Fibroblast of upper back skin (primary cell): Measurements from ENCODE around the gene TAF4.

Experiments used
- DNase-seq: peaks from one replicate; pipeline ENCODE4 v3.0.0-alpha.2; 2013

Gene TAF4

DNA sequence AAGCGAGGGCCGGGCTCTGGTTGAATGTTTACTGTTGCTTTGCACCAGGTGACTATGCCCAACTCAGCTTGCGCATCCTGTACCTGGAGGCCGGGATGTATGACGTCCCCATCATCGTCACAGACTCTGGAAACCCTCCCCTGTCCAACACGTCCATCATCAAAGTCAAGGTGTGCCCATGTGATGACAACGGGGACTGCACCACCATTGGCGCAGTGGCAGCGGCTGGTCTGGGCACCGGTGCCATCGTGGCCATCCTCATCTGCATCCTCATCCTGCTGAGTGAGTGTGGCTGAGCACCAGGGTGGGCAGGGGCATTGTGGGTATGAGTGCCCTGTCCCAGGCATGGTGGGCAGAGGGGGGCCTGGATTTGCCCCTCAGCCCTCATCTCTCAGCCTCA is 136.1 kb downstream of the TAF4 start:
- DNase-seq: no peak

- DNase-seq: no peak
Measured at GRCh38 chr20:61927826-61928541, 137.7 kb downstream of the TAF4 start.

- no peak for DNase-seq
Measured at GRCh38 chr20:61927193-61927825, 138.4 kb downstream of the TAF4 start.

DNA sequence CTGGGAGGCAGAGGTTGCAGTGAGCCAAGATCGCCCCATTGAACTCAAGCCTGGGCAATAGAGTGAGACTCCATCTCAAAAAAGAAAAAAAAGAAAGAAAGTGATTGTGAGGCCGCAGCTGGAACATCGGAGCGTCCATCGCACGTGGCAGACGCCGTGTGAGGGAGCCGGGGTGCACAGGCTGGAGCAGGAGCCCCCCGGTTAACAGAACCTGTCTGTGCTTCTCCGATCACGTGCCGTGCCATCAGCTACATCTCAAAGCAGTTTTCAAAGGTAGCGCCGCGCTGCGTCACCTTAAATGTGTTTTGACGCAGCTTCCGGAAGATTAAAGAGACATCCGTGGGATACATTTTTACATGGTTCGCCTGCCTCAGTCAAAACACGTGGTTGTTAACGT is 138.9 kb downstream of the TAF4 start:
- no peak for DNase-seq

- DNase-seq: no peak
Measured at GRCh38 chr20:61926253-61926613, 139.4 kb downstream of the TAF4 start.

DNA sequence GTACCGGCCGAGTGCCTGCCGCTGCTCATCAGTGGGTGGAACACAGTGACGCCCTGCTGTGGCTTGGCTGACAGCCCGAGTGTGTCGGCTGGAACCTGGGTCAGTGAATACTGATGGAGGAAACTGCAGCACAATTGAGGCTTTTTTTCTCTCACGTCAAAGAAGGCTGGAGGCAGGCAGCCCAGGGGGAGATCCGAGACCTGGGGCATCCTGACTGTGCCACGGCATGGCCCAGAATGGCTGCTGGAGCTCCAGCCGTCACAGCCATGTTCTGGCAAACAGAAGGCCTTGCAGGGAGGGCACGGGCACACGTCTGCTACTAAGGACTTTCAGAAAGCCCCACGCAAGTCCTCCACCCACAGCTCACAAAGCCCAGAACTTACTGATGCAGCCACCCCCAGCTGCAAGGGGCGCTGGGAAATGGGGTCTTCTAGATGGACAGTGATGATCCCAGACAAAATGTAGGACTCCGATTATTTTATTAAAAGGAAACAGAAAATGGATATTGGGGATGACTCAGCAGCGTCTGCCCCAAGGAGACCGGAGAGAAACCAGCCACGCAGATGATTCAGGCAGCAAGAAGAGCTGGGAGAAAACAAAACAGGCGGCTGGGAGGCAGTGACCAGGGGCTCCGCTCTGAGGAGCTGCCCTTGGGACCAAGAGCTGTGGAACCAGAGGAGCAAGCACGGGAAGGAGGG is 140.0 kb downstream of the TAF4 start:
- DNase-seq: peak; percentile 65

GRCh38 chr20:61924858-61925554 is 140.7 kb downstream of the TAF4 start:
- DNase-seq: no peak
